ENCODE data around the gene RTP3. TPM values are rescaled to one million over a fixed set of nuclear protein-coding genes. Genes with fewer than 3 reads are reported as not detected.

RTP3 gene
- total RNA-seq, 1 experiment from 2014 or later, result not detected

- H3K27me3 ChIP-seq (ENCODE audit: insufficient read depth, low read length), result no peaks in the 10 kb centered on the region
- no peak for TF ChIP-seq SP1 (IDR thresholded peaks at IDR 0.05; ENCODE audit: low read depth)
- no peak for TF ChIP-seq YY1 (IDR thresholded peaks at IDR 0.05; ENCODE audit: extremely low read depth, insufficient replicate concordance, low read depth, low read length)
- no peak for TF ChIP-seq SIN3A (IDR thresholded peaks at IDR 0.05; ENCODE audit: low read depth)
- TF ChIP-seq FOSL1 (IDR thresholded peaks at IDR 0.05; ENCODE audit: low read depth), result no peak
- TF ChIP-seq CTCF (IDR thresholded peaks at IDR 0.05 in 2 of 3, conservative IDR thresholded peaks at IDR 0.05 in 1 of 3; ENCODE audit: borderline replicate concordance in 1 of 3, insufficient read depth in 1 of 3, low read depth in 2 of 3, low read length in 2 of 3), result no peak
- TF ChIP-seq ATF3 (IDR thresholded peaks at IDR 0.05), result no peak
- TF ChIP-seq SRF (IDR thresholded peaks at IDR 0.05; ENCODE audit: low read depth), result no peak
- TF ChIP-seq ELF1 (IDR thresholded peaks at IDR 0.05; ENCODE audit: borderline replicate concordance, low read depth), result no peak
- no peak for TF ChIP-seq RAD21 (IDR thresholded peaks at IDR 0.05; ENCODE audit: low read depth)
- no peak for TF ChIP-seq POLR2AphosphoS5 (IDR thresholded peaks at IDR 0.05; ENCODE audit: low read depth, low read length)
- TF ChIP-seq ZBTB33 (IDR thresholded peaks at IDR 0.05; ENCODE audit: extremely low read depth, insufficient replicate concordance, low read length), result no peak
- no peak for TF ChIP-seq ZNF274 (IDR thresholded peaks at IDR 0.05; ENCODE audit: low read depth, low read length)
- TF ChIP-seq POLR2A (IDR thresholded peaks at IDR 0.05; ENCODE audit: borderline replicate concordance, extremely low read depth, insufficient read depth, insufficient read length), result no peak
- H3K79me2 ChIP-seq (ENCODE audit: insufficient read depth, low read length), result no peaks in the 10 kb centered on the region
- H3K9me3 ChIP-seq (ENCODE audit: control insufficient read depth in 1 of 2, insufficient read depth in 1 of 2, low read depth in 1 of 2, low read length in 2 of 2), result no peaks in the 10 kb centered on the region
- H3K27ac ChIP-seq (ENCODE audit: low read depth, low read length), result no peak overlapping the region
- H3K9ac ChIP-seq (ENCODE audit: low read length), result no peak overlapping the region
- H2AFZ ChIP-seq (ENCODE audit: low read depth, low read length, poor library complexity, severe bottlenecking), result no peak overlapping the region
- BruUV-seq (replicated peaks), result no TSS peak
- ATAC-seq (no peak), DNase-seq (ENCODE audit: low read depth, low spot score) (no peak)
- ChIA-PET POLR2A (no interaction called here), RAD21 (ENCODE audit: low non-redundant PET in 1 of 2, low total read pairs in 2 of 2, uncharacterized antibody in 2 of 2, unreplicated experiment in 2 of 2) (no interaction called here), CTCF (interaction anchor here (2.0 to 4.5 kb wide), 2 partner anchors 10 to 59 kb away, joined by 9 to 23 read pairs; no protein-coding TSS in a partner anchor)
- no peaks in the 10 kb centered on the region for H3K36me3 ChIP-seq (ENCODE audit: control insufficient read depth in 1 of 2, insufficient read depth in 2 of 2, low read length in 2 of 2)
- no peaks in the 10 kb centered on the region for H4K20me1 ChIP-seq (ENCODE audit: insufficient read depth)
- no peak overlapping the region for H3K4me2 ChIP-seq (ENCODE audit: low read length)
- H3K9me2 ChIP-seq (ENCODE audit: insufficient read depth), result no peaks in the 10 kb centered on the region
- no peaks in the 10 kb centered on the region for H3K4me1 ChIP-seq (ENCODE audit: control insufficient read depth in 1 of 2, insufficient read depth in 2 of 2, low read length in 2 of 2)
- H3K4me3 ChIP-seq (replicated peaks in 1 of 2; ENCODE audit: low read depth in 1 of 2, low read length in 2 of 2), result no peak overlapping the region
- intact Hi-C loops (cut with micrococcal nuclease), result no loop called here
Measured at GRCh38 chr3:46498916-46499519, 1.2 kb downstream of the RTP3 start.
